GM23248 (cell line): ENCODE results near the gene CYP27C1. TPM values are rescaled to one million over a fixed set of nuclear protein-coding genes. Genes with fewer than 3 reads are reported as not detected.

Experiments
- DNase-seq: peaks from one replicate; pipeline ENCODE4 v3.0.0-alpha.2; 2015
- H2AFZ ChIP-seq: fragments of 200-600 bp; sonication (generic); 2 replicates; pipeline ENCODE4 v1.6.1; 2016; ENCODE audit warnings: antibody characterized with exemption
- H3F3A ChIP-seq: fragments of 200-600 bp; sonication (generic); 2 replicates; pipeline ENCODE4 v1.6.1; 2016; ENCODE audit warnings: mild to moderate bottlenecking, antibody characterized with exemption, mixed run types; ENCODE audit not compliant: insufficient read depth
- H3K27ac ChIP-seq: fragments of 200-600 bp; sonication (generic); 2 replicates; pipeline ENCODE4 v1.5.1; 2016; ENCODE audit warnings: mild to moderate bottlenecking
- H3K27me3 ChIP-seq: fragments of 200-600 bp; sonication (generic); replicated peaks from 2 replicates; pipeline ENCODE4 v1.6.1; 2016; ENCODE audit warnings: mild to moderate bottlenecking; ENCODE audit not compliant: insufficient read depth
- H3K36me3 ChIP-seq: fragments of 200-600 bp; sonication (generic); 2 replicates; pipeline ENCODE4 v1.6.1; 2016; ENCODE audit warnings: low read depth, mild to moderate bottlenecking
- H3K4me1 ChIP-seq: fragments of 200-600 bp; sonication (generic); 2 replicates; pipeline ENCODE4 v1.6.1; 2016; ENCODE audit warnings: mild to moderate bottlenecking; ENCODE audit not compliant: insufficient read depth
- H3K4me2 ChIP-seq: fragments of 200-600 bp; sonication (generic); one replicate; pipeline ENCODE4 v1.6.1; 2016; ENCODE audit warnings: mild to moderate bottlenecking; ENCODE audit not compliant: unreplicated experiment
- H3K4me3 ChIP-seq: fragments of 200-600 bp; sonication (generic); 2 replicates; pipeline ENCODE4 v1.5.1; 2016; ENCODE audit warnings: mild to moderate bottlenecking
- H3K79me2 ChIP-seq: fragments of 200-600 bp; sonication (generic); 2 replicates; pipeline ENCODE4 v1.6.1; 2016; ENCODE audit warnings: mild to moderate bottlenecking; ENCODE audit not compliant: insufficient read depth
- H3K9ac ChIP-seq: fragments of 200-600 bp; sonication (generic); 2 replicates; pipeline ENCODE4 v1.6.1; 2016; ENCODE audit warnings: mild to moderate bottlenecking
- H3K9me2 ChIP-seq: fragments of 200-600 bp; sonication (generic); 2 replicates; pipeline ENCODE4 v1.6.1; 2016; ENCODE audit warnings: mixed run types, mild to moderate bottlenecking, moderate library complexity; ENCODE audit not compliant: insufficient read depth
- H3K9me3 ChIP-seq: fragments of 200-600 bp; sonication (generic); one replicate; pipeline ENCODE4 v1.6.1; 2017; ENCODE audit warnings: low read depth
- H4K20me1 ChIP-seq: fragments of 200-600 bp; sonication (generic); 2 replicates; pipeline ENCODE4 v1.6.0; 2016; ENCODE audit not compliant: insufficient read depth
- EZH2 ChIP-seq: fragments of 200-600 bp; sonication (generic); IDR thresholded peaks from 2 replicates; pipeline ENCODE4 v1.6.1; 2018; ENCODE audit warnings: antibody characterized with exemption, mild to moderate bottlenecking; ENCODE audit not compliant: insufficient read depth, poor library complexity, severe bottlenecking
- EZH2phosphoT487 ChIP-seq: fragments of 200-600 bp; sonication (generic); IDR thresholded peaks from 2 replicates; pipeline ENCODE4 v1.6.1; 2018; ENCODE audit warnings: antibody characterized with exemption, moderate library complexity, mild to moderate bottlenecking, low read depth; ENCODE audit not compliant: insufficient read depth
- WGBS, 2 experiments: methylation state at CpG; one replicate each; pipeline ENCODE4 v1.1.6; 2015 to 2017; ENCODE audit warnings: low lambda C conversion rate in 2 of 2, low coverage in 1 of 2; ENCODE audit errors: missing lambda C conversion rate in 2 of 2; 5-methylcytosine and 5-hydroxymethylcytosine counted together
- in situ Hi-C: fragments of 300-500 bp; cut with MboI; formaldehyde crosslinking; loops from 2 replicates; pipeline ENCODE4 v1.15.0; 2020
- polyA plus RNA-seq: library from polyadenylated mRNA; unstranded; fragments of >200 nt; fragmentation: Nextera tagmentation; extraction: Ambion mirVana; gene quantifications from 2 replicates; pipeline ENCODE4 v1.2.1, GENCODE V29; 2016
- total RNA-seq: library from RNA; depleted of rRNA; stranded (reverse); fragments of >200 nt; shearing (Covaris generic); gene quantifications from 2 replicates; pipeline ENCODE4 v1.2.3, GENCODE V29; 2014

Gene CYP27C1
- total and polyA plus RNA-seq, 2 experiments from 2014 or later: 0.65 to 0.73 TPM

DNA sequence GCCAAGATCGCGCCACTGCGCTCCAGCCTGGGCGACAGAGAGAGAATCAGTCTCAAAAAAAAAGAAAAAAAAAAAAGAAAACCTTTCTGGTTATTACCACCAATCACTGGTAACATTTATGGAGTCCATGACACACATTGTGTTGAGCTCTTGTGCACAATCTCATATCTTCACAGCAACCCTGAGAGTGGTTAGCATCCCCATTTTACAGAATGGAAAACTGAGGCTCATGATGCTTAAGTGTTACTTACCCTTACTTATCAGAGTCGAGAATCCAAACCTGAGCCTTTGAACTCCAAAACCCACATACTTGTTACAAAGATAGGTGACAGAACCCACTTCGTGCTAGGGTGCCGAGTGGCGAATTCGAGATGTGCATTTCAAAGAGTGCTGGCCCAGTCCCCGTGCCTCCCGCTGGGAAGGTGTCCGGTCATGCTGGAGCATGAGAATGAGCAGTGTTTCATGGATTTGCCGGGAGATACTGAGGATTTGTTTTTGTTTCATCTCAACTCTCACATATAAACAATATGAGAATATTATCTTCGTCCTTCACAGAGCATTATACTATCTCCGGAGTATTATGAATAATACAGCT lies 50.9 kb downstream of the CYP27C1 start:
- WGBS, 2 experiments: 88 to 92% methylated on average over 15 of the region's 15 CpGs
- no peaks in the 10 kb centered on the region for H3K9me2 ChIP-seq

DNA sequence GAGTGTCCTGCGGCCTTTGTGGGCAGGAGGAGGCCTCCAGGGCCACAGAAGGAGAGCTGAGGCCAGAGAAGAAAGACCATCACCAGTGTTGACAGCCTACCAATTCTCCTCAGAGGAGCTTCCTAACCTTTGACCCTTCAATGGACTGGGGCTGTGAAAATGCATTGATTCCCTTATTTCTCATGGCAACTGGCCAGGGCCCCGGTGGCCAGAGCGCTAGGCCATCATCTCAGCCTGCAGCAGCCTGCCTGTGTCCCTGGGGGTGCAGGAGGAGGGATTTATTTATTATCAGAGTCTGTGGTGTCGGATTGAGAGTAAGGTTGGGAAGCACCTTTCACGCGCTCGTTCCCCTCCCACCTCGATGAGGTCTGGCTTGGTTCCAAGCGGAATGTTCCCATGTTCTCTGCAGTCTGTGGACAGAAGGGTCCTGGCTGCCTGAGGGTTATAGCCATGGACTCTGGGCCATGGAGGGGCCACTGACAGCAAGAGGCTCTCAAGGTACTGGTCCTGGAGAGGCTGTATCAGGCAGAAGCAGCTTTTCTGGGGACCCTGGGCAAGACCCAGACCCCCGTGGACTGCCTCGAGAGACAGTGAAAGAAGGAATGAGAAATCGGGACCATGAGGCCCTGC lies 53.8 kb downstream of the CYP27C1 start:
- WGBS, 2 experiments: 69 to 75% methylated on average over 12 of the region's 12 CpGs
- Histone ChIP-seq H3K36me3 (no peaks in the 10 kb centered on the region), H4K20me1 (no peaks in the 10 kb centered on the region), H3K9me2 (no peaks in the 10 kb centered on the region), H3K4me1 (no peaks in the 10 kb centered on the region), H3K9me3 (no peaks in the 10 kb centered on the region), H3K4me3 (no peak overlapping the region), H3K27ac (no peak overlapping the region), H3K79me2 (no peaks in the 10 kb centered on the region), H3K9ac (no peak overlapping the region), H3K27me3 (no peaks in the 10 kb centered on the region), H2AFZ (no peak overlapping the region), H3F3A (no peaks in the 10 kb centered on the region), H3K4me2 (no peak overlapping the region)
- TF ChIP-seq EZH2 (no peak), EZH2phosphoT487 (no peak)
- in situ Hi-C loops: no loop called here
- no peak for DNase-seq

More for the DNA sequence above, 50.9 kb downstream of the CYP27C1 start:
- Histone ChIP-seq H3K9me3 (no peaks in the 10 kb centered on the region), H3K4me2 (no peak overlapping the region), H2AFZ (no peak overlapping the region), H3K4me1 (peaks cover 15% of the 10 kb centered on the region), H3K9ac (no peak overlapping the region), H3K79me2 (no peaks in the 10 kb centered on the region), H4K20me1 (no peaks in the 10 kb centered on the region), H3K36me3 (no peaks in the 10 kb centered on the region), H3K27ac (no peak overlapping the region), H3K4me3 (no peak overlapping the region), H3K27me3 (no peaks in the 10 kb centered on the region), H3F3A (peaks cover 12% of the 10 kb centered on the region)
- DNase-seq: no peak
- TF ChIP-seq EZH2: no peak
- TF ChIP-seq EZH2phosphoT487: no peak
- in situ Hi-C loops: no loop called here

DNA sequence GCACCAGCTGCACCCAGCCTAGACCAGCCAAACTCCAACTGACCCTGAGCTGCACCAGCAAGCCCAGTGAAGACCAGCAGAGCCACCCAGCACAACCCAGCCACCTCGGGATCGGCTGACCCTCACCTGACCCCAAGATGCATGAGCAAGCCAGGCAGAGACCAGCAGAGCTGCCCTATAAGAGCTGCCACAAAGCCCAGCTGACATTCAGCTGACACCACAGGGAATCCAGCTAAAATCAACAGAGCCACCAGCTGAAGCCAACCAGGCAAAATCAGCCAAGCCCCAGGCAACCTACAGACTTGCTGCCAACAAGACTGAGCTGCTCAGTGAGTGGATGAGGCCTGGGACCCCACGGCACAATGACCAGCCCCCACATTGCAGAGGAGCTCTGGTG lies 54.6 kb downstream of the CYP27C1 start:
- Histone ChIP-seq H3K9ac (no peak overlapping the region), H3K36me3 (no peaks in the 10 kb centered on the region), H3K9me3 (no peaks in the 10 kb centered on the region), H3K27me3 (no peaks in the 10 kb centered on the region), H3K27ac (no peak overlapping the region), H3F3A (no peaks in the 10 kb centered on the region), H3K4me3 (no peak overlapping the region), H2AFZ (no peak overlapping the region), H3K4me1 (no peaks in the 10 kb centered on the region), H4K20me1 (no peaks in the 10 kb centered on the region), H3K4me2 (no peak overlapping the region), H3K9me2 (no peaks in the 10 kb centered on the region), H3K79me2 (no peaks in the 10 kb centered on the region)
- in situ Hi-C loops: no loop called here
- TF ChIP-seq EZH2 (no peak), EZH2phosphoT487 (no peak)
- 48% methylated on average over 3 of the region's 3 CpGs for WGBS, 2 experiments
- DNase-seq: no peak

DNA sequence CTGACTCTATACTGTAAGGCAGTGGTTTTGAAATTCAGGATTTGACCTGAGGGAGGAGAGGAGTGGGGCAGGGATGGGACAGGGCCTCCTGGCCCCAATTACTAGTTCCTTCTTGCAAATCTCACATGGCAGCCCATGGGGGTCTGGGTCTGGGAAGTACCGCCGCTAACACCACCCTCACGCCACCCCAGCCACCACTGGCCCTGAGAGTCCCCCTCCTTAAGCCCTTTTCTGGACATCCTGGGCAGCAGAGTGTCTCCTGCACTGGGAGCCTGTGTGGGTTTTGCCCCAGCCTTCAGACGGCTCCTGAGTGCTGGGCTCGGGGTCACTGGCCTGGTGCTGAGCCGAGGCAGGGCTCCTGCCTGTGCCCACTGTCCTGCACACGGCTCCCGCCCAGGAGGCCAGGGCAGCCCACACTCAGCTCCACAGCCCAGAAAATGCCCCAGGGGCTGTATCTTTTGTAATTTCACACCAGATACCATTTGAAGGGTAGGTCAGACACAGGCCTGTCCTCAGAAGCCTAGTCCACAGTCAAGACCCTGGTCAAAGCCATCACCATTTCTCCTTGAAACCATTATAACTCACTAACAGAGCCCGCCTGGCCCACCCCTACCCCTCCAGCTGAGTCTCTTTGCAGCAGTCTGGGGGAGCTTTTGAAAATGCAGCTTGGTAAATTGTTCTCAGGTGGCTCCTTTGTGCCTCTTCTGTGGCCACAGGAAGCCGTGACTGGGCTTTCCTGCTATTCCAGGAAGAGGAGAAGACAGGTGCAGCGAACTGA lies 55.1 kb downstream of the CYP27C1 start:
- TF ChIP-seq EZH2phosphoT487 (no peak), EZH2 (no peak)
- no peaks in the 10 kb centered on the region for H3K79me2 ChIP-seq
- no peak overlapping the region for H2AFZ ChIP-seq
- no peaks in the 10 kb centered on the region for H3F3A ChIP-seq
- H3K27ac ChIP-seq: no peak overlapping the region
- no peaks in the 10 kb centered on the region for H3K27me3 ChIP-seq
- WGBS, 2 experiments: 92% methylated on average over 11 of the region's 11 CpGs
- H3K4me2 ChIP-seq: no peak overlapping the region
- no peaks in the 10 kb centered on the region for H3K4me1 ChIP-seq
- no peak overlapping the region for H3K4me3 ChIP-seq
- in situ Hi-C loops: no loop called here
- no peak for DNase-seq
- no peaks in the 10 kb centered on the region for H3K36me3 ChIP-seq
- no peaks in the 10 kb centered on the region for H3K9me3 ChIP-seq
- no peak overlapping the region for H3K9ac ChIP-seq
- H3K9me2 ChIP-seq: no peaks in the 10 kb centered on the region
- H4K20me1 ChIP-seq: no peaks in the 10 kb centered on the region
